ENCODE data around the gene AGBL2.
"Not testable (repeated sequence)": the region's sequence is repeated elsewhere in the genome, so short reads cannot be mapped to it uniquely, and the experiment has no call there.

Gene AGBL2

DNA sequence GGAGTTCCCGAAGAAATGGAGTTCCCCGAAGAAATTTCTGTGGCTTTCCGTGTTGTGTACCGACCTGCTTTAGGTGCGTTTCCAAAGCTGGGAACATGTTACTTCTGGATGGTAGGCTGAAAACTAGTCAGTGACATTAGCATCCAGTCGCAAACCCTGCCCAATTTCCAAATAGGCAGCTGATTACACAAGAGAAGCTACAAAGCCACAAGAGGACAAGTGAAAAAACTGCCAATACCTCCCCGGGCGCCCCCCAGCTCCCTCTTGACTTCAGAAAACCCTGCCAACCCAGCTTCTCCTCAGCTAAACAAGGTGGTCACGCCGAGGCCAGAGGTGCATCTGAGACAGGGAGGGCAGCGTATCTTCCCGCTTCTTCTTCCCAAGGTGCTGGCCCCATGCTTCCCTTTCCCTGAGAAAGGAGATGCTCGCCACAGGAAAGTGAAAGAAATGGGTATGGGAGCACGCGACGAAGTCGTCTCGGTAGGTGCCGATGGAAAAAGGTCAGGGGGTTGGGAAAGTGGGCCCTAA, 551 bp downstream of the AGBL2 start:
- peak; percentile 17 for ATAC-seq
- Mint-ChIP-seq H3K4me3 (peak overlapping the region; percentile 87), H3K9me3 (no peaks in the 10 kb centered on the region), H3K27me3 (no peaks in the 10 kb centered on the region), H3K27ac (peak overlapping the region; percentile 92), H3K4me1 (peaks cover 15% of the 10 kb centered on the region), H3K36me3 (peaks cover 7% of the 10 kb centered on the region)

DNA sequence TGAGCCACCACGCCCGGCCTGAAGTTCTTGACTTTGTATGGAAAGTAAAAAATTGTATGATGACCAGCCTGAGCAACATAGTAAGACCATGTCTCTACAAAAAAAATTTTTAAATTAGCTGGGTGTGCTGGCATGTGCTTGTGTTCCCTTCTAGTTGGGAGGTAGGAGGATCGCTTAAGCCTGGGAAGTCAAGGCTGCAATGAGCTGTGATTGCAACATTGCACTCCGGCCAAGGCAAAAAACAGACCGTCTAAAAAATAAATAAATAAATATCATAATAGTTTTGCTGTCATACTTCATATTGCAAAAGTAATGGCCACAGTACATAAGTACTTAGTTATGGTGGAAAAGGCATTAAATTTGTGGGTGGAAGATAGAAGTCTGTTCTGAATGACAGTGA, 3.4 kb downstream of the AGBL2 start:
- H3K9me3 Mint-ChIP-seq, result no peaks in the 10 kb centered on the region
- no peak for ATAC-seq

GRCh38 chr11:47711225-47711624, 3.9 kb downstream of the AGBL2 start:
- H3K9me3 Mint-ChIP-seq, result no peaks in the 10 kb centered on the region
- no peak overlapping the region for H3K27ac Mint-ChIP-seq
- H3K4me1 Mint-ChIP-seq, result peaks cover 15% of the 10 kb centered on the region
- no peak for ATAC-seq
- H3K4me3 Mint-ChIP-seq, result no peak overlapping the region
- peaks cover 10% of the 10 kb centered on the region for H3K36me3 Mint-ChIP-seq
- H3K27me3 Mint-ChIP-seq, result no peaks in the 10 kb centered on the region

More for the DNA sequence above, 3.4 kb downstream of the AGBL2 start:
- peaks cover 15% of the 10 kb centered on the region for H3K4me1 Mint-ChIP-seq
- H3K4me3 Mint-ChIP-seq, result no peak overlapping the region
- no peak overlapping the region for H3K27ac Mint-ChIP-seq
- H3K36me3 Mint-ChIP-seq, result peaks cover 10% of the 10 kb centered on the region
- H3K27me3 Mint-ChIP-seq, result no peaks in the 10 kb centered on the region

GRCh38 chr11:47707275-47707786, 7.8 kb downstream of the AGBL2 start:
- H3K27me3 Mint-ChIP-seq, H3K9me3 Mint-ChIP-seq, H3K4me1 Mint-ChIP-seq, H3K27ac Mint-ChIP-seq, H3K4me3 Mint-ChIP-seq, ATAC-seq: not testable (repeated sequence)
- peaks cover 15% of the 10 kb centered on the region for H3K36me3 Mint-ChIP-seq

DNA sequence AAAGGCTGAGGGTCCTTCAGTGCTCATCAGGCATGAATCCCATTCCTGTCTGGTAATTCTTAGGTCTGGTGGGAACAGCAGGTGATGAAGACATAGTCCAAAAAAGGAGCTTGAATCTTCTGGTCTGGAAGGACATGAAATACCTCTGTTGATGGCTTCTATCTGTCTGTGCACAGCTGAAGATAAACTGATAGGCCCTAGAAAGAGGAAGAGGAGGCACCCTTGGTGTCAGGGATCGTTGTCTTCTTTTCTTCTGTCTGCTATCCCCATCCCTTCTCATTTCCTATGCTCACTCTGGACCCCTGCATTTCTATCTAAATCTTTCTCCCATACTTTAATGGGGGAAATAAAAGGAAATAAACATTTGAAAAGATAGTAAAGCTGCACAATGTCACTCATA, 9.4 kb downstream of the AGBL2 start:
- Mint-ChIP-seq H3K27ac (no peak overlapping the region), H3K4me3 (no peak overlapping the region), H3K4me1 (no peaks in the 10 kb centered on the region), H3K36me3 (peaks cover 15% of the 10 kb centered on the region), H3K9me3 (no peaks in the 10 kb centered on the region), H3K27me3 (no peaks in the 10 kb centered on the region)
- ATAC-seq, result no peak

DNA sequence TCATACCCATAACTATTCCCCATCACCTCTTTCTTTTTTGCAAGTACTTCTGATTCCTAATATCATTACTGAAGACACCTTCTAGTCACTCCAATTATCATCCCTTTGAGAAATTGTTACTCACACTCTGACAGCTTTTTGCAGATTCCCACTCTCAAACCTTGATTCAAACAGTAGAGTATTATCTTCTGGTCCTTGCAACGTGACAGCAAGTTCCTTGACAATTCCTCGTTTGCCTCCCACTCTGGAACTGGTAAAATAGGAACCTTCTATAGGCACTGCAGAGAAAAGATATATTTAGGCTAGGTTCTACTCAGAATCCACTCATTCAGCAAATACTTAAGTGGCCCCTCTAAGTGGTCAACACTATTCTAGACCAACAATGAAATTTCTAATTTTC, 23.2 kb downstream of the AGBL2 start:
- no peaks in the 10 kb centered on the region for H3K36me3 Mint-ChIP-seq
- H3K4me3 Mint-ChIP-seq, result no peak overlapping the region
- no peaks in the 10 kb centered on the region for H3K27me3 Mint-ChIP-seq
- no peaks in the 10 kb centered on the region for H3K4me1 Mint-ChIP-seq
- H3K27ac Mint-ChIP-seq, result no peak overlapping the region
- ATAC-seq, result no peak
- H3K9me3 Mint-ChIP-seq, result no peaks in the 10 kb centered on the region

- ATAC-seq, result no peak
- H3K9me3 Mint-ChIP-seq, result no peaks in the 10 kb centered on the region
- H3K36me3 Mint-ChIP-seq, result no peaks in the 10 kb centered on the region
- no peaks in the 10 kb centered on the region for H3K4me1 Mint-ChIP-seq
- H3K27me3 Mint-ChIP-seq, result no peaks in the 10 kb centered on the region
- H3K4me3 Mint-ChIP-seq, result no peak overlapping the region
- no peak overlapping the region for H3K27ac Mint-ChIP-seq
Measured at GRCh38 chr11:47689480-47689879, 25.7 kb downstream of the AGBL2 start.

GRCh38 chr11:47688991-47689390, 26.2 kb downstream of the AGBL2 start:
- no peak for ATAC-seq
- Mint-ChIP-seq H3K4me1 (no peaks in the 10 kb centered on the region), H3K27ac (no peak overlapping the region), H3K9me3 (no peaks in the 10 kb centered on the region), H3K4me3 (no peak overlapping the region), H3K36me3 (no peaks in the 10 kb centered on the region), H3K27me3 (no peaks in the 10 kb centered on the region)

DNA sequence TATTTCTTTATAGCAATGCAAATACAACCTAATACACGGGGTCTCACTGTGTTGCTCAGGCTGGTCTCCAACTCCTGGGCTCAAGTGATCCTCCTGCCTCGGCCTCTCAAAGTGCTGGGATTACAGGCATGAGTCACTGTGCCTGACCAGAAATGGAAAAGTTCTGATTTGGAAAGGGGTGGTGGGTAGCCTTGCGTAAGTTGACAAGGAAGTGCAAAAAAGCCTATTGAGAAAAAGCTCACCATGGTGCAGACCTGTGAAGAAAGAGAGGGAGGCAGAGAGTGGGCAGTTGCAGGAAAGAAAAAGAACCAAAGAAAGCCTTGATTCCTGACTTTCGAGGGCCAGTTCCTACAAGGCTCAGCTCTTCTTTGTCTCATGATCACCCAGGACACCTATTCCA, 27.1 kb downstream of the AGBL2 start:
- H3K4me3 Mint-ChIP-seq, result no peak overlapping the region

DNA sequence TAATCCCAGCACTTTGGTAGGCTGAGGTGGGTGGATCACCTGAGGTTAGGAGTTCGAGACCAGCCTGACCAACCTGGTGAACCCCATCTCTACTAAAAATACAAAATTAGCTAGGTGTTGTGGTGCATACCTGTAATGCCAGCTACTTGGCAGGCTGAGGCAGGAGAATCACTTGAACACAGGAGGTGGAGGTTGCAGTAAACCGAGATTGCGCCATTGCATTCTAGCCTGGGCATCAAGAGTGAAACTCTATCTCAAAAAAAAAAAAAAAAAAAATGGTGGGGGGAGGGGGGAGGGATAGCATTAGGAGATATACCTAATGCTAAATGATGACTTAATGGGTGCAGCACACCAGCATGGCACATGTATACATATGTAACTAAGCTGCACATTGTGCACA, 28.5 kb downstream of the AGBL2 start:
- H3K27me3 Mint-ChIP-seq, H3K4me1 Mint-ChIP-seq, H3K4me3 Mint-ChIP-seq, ATAC-seq, H3K27ac Mint-ChIP-seq, H3K9me3 Mint-ChIP-seq, H3K36me3 Mint-ChIP-seq: not testable (repeated sequence)

More for the DNA sequence above, 27.1 kb downstream of the AGBL2 start:
- Mint-ChIP-seq H3K9me3 (no peaks in the 10 kb centered on the region), H3K36me3 (no peaks in the 10 kb centered on the region), H3K27ac (no peak overlapping the region), H3K27me3 (no peaks in the 10 kb centered on the region), H3K4me1 (peaks cover under 1% of the 10 kb centered on the region)
- no peak for ATAC-seq

- Mint-ChIP-seq H3K27ac (no peak overlapping the region), H3K9me3 (no peaks in the 10 kb centered on the region), H3K36me3 (no peaks in the 10 kb centered on the region), H3K4me1 (peaks cover 9% of the 10 kb centered on the region), H3K27me3 (no peaks in the 10 kb centered on the region), H3K4me3 (no peak overlapping the region)
- no peak for ATAC-seq
Measured at GRCh38 chr11:47686151-47686550, 29.0 kb downstream of the AGBL2 start.

- no peaks in the 10 kb centered on the region for H3K36me3 Mint-ChIP-seq
- no peaks in the 10 kb centered on the region for H3K9me3 Mint-ChIP-seq
- no peaks in the 10 kb centered on the region for H3K4me1 Mint-ChIP-seq
- ATAC-seq, result no peak
- no peaks in the 10 kb centered on the region for H3K27me3 Mint-ChIP-seq
- H3K27ac Mint-ChIP-seq, result no peak overlapping the region
- no peak overlapping the region for H3K4me3 Mint-ChIP-seq
Measured at GRCh38 chr11:47675851-47676250, 39.3 kb downstream of the AGBL2 start.

- no peak for ATAC-seq
Measured at GRCh38 chr11:47672283-47672730, 42.9 kb downstream of the AGBL2 start.

GRCh38 chr11:47669856-47670255, 45.3 kb downstream of the AGBL2 start:
- Mint-ChIP-seq H3K9me3 (no peaks in the 10 kb centered on the region), H3K4me1 (no peaks in the 10 kb centered on the region), H3K27ac (no peak overlapping the region), H3K4me3 (no peak overlapping the region), H3K36me3 (no peaks in the 10 kb centered on the region), H3K27me3 (no peaks in the 10 kb centered on the region)
- no peak for ATAC-seq

More at GRCh38 chr11:47672283-47672730, 42.9 kb downstream of the AGBL2 start:
- H3K27me3 Mint-ChIP-seq, result no peaks in the 10 kb centered on the region
- H3K9me3 Mint-ChIP-seq, result no peaks in the 10 kb centered on the region
- H3K4me1 Mint-ChIP-seq, result no peaks in the 10 kb centered on the region
- H3K27ac Mint-ChIP-seq, result no peak overlapping the region
- no peaks in the 10 kb centered on the region for H3K36me3 Mint-ChIP-seq
- H3K4me3 Mint-ChIP-seq, result no peak overlapping the region

DNA sequence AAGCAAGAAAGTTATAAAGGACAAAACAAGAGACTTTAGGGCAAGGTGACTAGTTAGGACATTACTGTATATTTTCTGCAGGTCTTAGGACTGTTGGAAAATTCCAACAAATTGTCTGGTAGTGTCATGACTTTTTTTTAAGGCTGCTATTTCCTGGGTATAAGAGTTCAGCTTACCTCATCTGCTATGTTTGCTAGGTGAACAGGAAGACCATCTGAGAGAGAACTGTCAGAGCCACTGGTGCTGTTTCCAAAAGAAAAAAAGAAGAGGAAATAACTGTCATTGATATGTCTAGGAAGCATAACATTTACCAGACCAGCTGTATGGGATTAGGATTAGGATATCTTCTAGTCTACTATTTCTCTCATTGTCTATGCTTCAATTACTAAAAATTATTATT, 46.5 kb downstream of the AGBL2 start:
- H3K9me3 Mint-ChIP-seq, result no peaks in the 10 kb centered on the region
- no peak overlapping the region for H3K27ac Mint-ChIP-seq
- no peaks in the 10 kb centered on the region for H3K36me3 Mint-ChIP-seq
- no peaks in the 10 kb centered on the region for H3K4me1 Mint-ChIP-seq
- no peaks in the 10 kb centered on the region for H3K27me3 Mint-ChIP-seq
- no peak overlapping the region for H3K4me3 Mint-ChIP-seq
- ATAC-seq, result no peak

DNA sequence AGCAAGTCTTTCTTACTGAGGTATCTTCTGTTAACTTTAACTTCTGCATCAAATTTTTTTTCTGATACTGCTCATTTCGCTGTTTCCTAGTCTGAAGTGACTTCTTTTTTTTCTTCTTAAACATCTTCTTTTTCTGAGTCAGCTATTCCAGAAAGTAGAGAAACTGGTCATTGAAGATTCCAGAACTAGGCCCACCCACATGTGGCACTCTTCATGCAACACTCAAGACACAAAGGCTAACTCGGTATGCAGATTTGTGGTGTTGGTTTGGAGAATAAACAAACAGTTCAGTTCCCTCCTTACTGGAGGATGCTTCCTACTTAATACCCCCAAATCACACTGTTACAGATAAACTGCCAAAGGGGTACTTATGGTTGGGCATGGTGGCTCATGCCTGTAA, 47.6 kb downstream of the AGBL2 start:
- Mint-ChIP-seq H3K36me3 (no peaks in the 10 kb centered on the region), H3K27me3 (no peaks in the 10 kb centered on the region), H3K9me3 (no peaks in the 10 kb centered on the region), H3K27ac (no peak overlapping the region), H3K4me3 (no peak overlapping the region), H3K4me1 (no peaks in the 10 kb centered on the region)
- ATAC-seq, result no peak

DNA sequence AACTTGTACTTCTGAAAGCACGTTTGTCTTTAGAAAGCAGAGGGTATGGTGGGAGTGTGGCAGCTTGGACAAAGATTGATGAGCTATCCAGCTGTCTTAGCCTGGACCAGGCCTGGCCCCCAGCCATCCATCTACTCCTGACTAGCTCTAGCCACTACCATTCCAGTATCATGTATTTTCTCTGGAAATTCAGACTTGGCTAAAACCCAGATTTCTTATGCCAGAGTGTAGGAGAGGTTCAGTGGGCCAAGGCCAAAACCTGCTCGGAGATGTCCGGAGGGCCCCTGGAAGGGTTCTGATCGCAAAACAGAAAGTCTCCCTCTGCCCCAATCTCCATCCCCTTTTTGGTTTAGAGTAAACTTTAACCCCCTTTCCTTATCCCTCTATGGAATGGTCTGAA, 48.0 kb downstream of the AGBL2 start:
- no peaks in the 10 kb centered on the region for H3K27me3 Mint-ChIP-seq
- no peaks in the 10 kb centered on the region for H3K9me3 Mint-ChIP-seq
- ATAC-seq, result no peak
- H3K27ac Mint-ChIP-seq, result no peak overlapping the region
- H3K4me1 Mint-ChIP-seq, result no peaks in the 10 kb centered on the region
- H3K4me3 Mint-ChIP-seq, result no peak overlapping the region
- no peaks in the 10 kb centered on the region for H3K36me3 Mint-ChIP-seq
